Measurements from ENCODE around the gene UBE4B. TPM values are rescaled to one million over a fixed set of nuclear protein-coding genes. Genes with fewer than 3 reads are reported as not detected.

The UBE4B gene
- total and polyA plus RNA-seq, 2 of the 13 experiments (the other 11 are each of a cell fraction or from before 2014, with no cell fraction given), result 15.2 to 24.8 TPM

GRCh38 chr1:10209905-10210810 lies 177.4 kb downstream of the UBE4B start, which contains the start of gene KIF1B (continued):
- TF ChIP-seq PTBP1 (IDR thresholded peaks at IDR 0.05; ENCODE audit: low read depth, low read length, poor library complexity, severe bottlenecking) (peak; percentile 65), ZSCAN22 (CRISPR knock-in tag; IDR thresholded peaks at IDR 0.05) (no peak), CTCF (CRISPR knock-in tag; IDR thresholded peaks at IDR 0.05) (peak; percentile 94), HNF1A (IDR thresholded peaks at IDR 0.05; ENCODE audit: low read depth) (no peak), HNF1A (CRISPR knock-in tag; IDR thresholded peaks at IDR 0.05; ENCODE audit: borderline replicate concordance) (no peak), ZNF407 (CRISPR knock-in tag; IDR thresholded peaks at IDR 0.05; ENCODE audit: not compliant biosample characterization) (peak; percentile 86), ATRX (CRISPR knock-in tag; IDR thresholded peaks at IDR 0.05; ENCODE audit: borderline replicate concordance) (no peak), DRAP1 (CRISPR knock-in tag; IDR thresholded peaks at IDR 0.05) (peak; percentile 70), ZNF850 (CRISPR knock-in tag; conservative IDR thresholded peaks at IDR 0.05) (peak; percentile 93; the same call in 1 of the 2 replicates), ZNF775 (CRISPR knock-in tag; IDR thresholded peaks at IDR 0.05; ENCODE audit: borderline replicate concordance) (no peak), GLI4 (CRISPR knock-in tag; IDR thresholded peaks at IDR 0.05; ENCODE audit: borderline replicate concordance) (0 out of 2 replicates have a peak, but pooled peaks have one; percentile 42), TEAD2 (CRISPR knock-in tag; IDR thresholded peaks at IDR 0.05) (no peak)

Data from HepG2 (cell line).